ENCODE measurements around the gene RETREG1. TPM values are rescaled to one million over a fixed set of nuclear protein-coding genes. Genes with fewer than 3 reads are reported as not detected.

The RETREG1 gene
- total and polyA plus RNA-seq, 7 experiments from 2014 or later: 37.4 to 130 (median 48.6) TPM

DNA sequence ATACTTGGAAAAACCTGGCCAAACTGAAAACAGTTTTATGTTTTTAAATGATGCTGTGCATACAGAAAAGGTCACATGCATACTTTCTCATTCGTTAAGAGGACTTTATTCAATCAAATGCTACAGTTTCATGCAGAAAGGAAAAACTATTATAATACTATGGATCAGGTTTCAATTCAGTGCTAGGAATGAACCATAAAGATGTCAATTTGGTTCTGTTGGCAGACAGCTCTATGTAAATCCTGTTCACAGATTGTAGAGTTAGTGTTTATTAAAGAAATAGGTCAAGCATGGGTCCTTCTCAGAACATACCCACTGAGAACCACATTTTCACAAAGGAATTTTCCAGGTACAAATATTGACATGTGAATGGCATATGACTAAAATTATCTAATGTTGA, 57.1 kb downstream of the RETREG1 start:
- peaks cover 0 to 36% (median 19%) of the 10 kb centered on the region in 5 donors for H3K36me3 Mint-ChIP-seq
- Histone ChIP-seq H3K27ac (ENCODE audit: low read depth, low read length) (no peak overlapping the region), H3K9me3 (ENCODE audit: control insufficient read depth in 2 of 3, low read length in 3 of 3) (no peaks in the 10 kb centered on the region), H3K27me3 (ENCODE audit: control insufficient read depth in 2 of 2, insufficient read depth in 2 of 2, low read length in 2 of 2) (no peaks in the 10 kb centered on the region), H3K36me3 (ENCODE audit: control insufficient read depth in 2 of 3, insufficient read depth in 3 of 3, low read length in 3 of 3) (no peaks in the 10 kb centered on the region), H3K4me1 (ENCODE audit: control insufficient read depth in 2 of 2, insufficient read depth in 2 of 2, low read length in 2 of 2) (no peaks in the 10 kb centered on the region), H3K4me3 (ENCODE audit: low read length) (no peak overlapping the region)
- H3K27me3 Mint-ChIP-seq: no peaks in the 10 kb centered on the region
- peaks cover 8 to 64% (median 39%) of the 10 kb centered on the region in 7 donors for H3K4me1 Mint-ChIP-seq
- ChIA-PET CTCF (interaction anchor here (0.6 to 1.7 kb wide), 2 partner anchors 9 to 66 kb away, joined by 3 to 4 read pairs; no protein-coding TSS in a partner anchor), POLR2A (no interaction called here)
- no peak for DNase-seq
- no peak overlapping the region for H3K4me3 Mint-ChIP-seq
- intact Hi-C loops (cut with micrococcal nuclease): no loop called here
- H3K27ac Mint-ChIP-seq: peak overlapping the region in 1 of 9 donors; percentile 51
- no peak for ATAC-seq
- no peaks in the 10 kb centered on the region for H3K9me3 Mint-ChIP-seq

DNA sequence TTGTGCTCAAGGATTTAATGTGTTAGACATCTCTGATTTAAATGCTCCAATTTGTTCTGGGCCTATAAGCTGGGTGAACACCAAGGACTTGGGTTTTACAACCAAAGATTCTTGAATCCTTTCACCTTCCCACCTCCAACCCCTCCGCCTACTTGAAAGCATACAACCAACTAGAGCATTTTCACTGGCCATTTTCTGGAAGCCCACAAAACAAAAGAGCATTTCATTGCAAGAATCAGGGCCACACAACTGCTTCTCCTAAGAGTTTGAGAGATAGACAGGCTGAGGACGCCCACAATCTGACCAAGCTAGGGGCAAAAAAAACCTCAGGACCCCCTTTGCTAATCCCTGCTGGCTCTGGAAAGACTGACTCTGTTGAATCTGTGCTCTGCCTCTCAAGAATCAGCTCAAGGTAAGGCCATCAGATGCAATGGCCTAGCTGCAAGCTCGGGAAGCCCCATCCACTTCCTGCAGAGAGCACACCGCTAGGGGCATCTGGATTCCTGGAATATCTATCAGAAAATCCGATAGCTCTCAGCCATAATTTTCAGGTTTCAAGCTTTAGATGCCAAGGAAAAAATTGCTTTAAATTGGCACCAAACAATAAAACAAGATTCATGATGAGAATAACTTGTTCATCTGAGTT, 57.7 kb downstream of the RETREG1 start:
- H3K27ac Mint-ChIP-seq: peak overlapping the region in 4 of 9 donors; percentile 28 to 59 (median 42)
- no peaks in the 10 kb centered on the region for H3K9me3 Mint-ChIP-seq
- POLR2A ChIA-PET: no interaction called here
- Histone ChIP-seq H3K4me1 (ENCODE audit: control insufficient read depth in 2 of 2, insufficient read depth in 2 of 2, low read length in 2 of 2) (no peaks in the 10 kb centered on the region), H3K27me3 (ENCODE audit: control insufficient read depth in 2 of 2, insufficient read depth in 2 of 2, low read length in 2 of 2) (no peaks in the 10 kb centered on the region), H3K36me3 (ENCODE audit: control insufficient read depth in 2 of 3, insufficient read depth in 3 of 3, low read length in 3 of 3) (no peaks in the 10 kb centered on the region), H3K9me3 (ENCODE audit: control insufficient read depth in 2 of 3, low read length in 3 of 3) (no peaks in the 10 kb centered on the region), H3K27ac (ENCODE audit: low read depth, low read length) (no peak overlapping the region), H3K4me3 (ENCODE audit: low read length) (no peak overlapping the region)
- H3K4me1 Mint-ChIP-seq: peaks cover 8 to 64% (median 39%) of the 10 kb centered on the region in 7 donors
- H3K36me3 Mint-ChIP-seq: peaks cover 0 to 32% (median 17%) of the 10 kb centered on the region in 5 donors
- intact Hi-C loops (cut with micrococcal nuclease): no loop called here
- no peaks in the 10 kb centered on the region for H3K27me3 Mint-ChIP-seq
- DNase-seq: no peak
- no peak overlapping the region for H3K4me3 Mint-ChIP-seq
- CTCF ChIA-PET: interaction anchor here (0.6 to 1.7 kb wide), 2 partner anchors 9 to 67 kb away, joined by 3 to 4 read pairs; no protein-coding TSS in a partner anchor
- ATAC-seq: no peak

DNA sequence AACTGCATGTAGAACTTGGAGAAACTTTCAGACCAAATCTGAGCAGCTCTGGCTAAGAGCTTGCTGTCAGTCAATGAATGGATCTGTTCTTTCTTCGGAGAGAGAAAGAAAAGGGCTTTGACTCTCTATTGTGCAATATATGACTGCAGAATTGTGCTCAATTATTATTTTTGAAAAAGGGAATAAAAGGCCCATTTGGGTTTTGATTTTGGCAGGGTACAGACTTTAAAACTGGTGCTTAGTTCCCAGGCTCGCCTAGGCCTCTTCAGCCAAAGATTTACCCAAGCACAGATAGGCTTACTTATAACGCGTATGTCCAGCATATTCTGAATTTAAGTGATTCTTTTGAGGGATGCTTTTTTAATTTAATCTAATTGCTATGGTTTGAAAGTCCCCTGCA, 59.3 kb downstream of the RETREG1 start:
- DNase-seq (no peak), ATAC-seq (no peak)
- H3K36me3 Mint-ChIP-seq: peaks cover 0 to 25% (median 17%) of the 10 kb centered on the region in 5 donors
- peak overlapping the region in 4 of 9 donors; percentile 4 to 80 (median 33) for H3K27ac Mint-ChIP-seq
- no peaks in the 10 kb centered on the region for H3K9me3 Mint-ChIP-seq
- Histone ChIP-seq H3K27me3 (ENCODE audit: control insufficient read depth in 2 of 2, insufficient read depth in 2 of 2, low read length in 2 of 2) (no peaks in the 10 kb centered on the region), H3K9me3 (ENCODE audit: control insufficient read depth in 2 of 3, low read length in 3 of 3) (no peaks in the 10 kb centered on the region), H3K4me1 (ENCODE audit: control insufficient read depth in 2 of 2, insufficient read depth in 2 of 2, low read length in 2 of 2) (no peaks in the 10 kb centered on the region), H3K4me3 (ENCODE audit: low read length) (no peak overlapping the region), H3K27ac (ENCODE audit: low read depth, low read length) (no peak overlapping the region), H3K36me3 (ENCODE audit: control insufficient read depth in 2 of 3, insufficient read depth in 3 of 3, low read length in 3 of 3) (no peaks in the 10 kb centered on the region)
- ChIA-PET POLR2A (no interaction called here), CTCF (no interaction called here)
- no peaks in the 10 kb centered on the region for H3K27me3 Mint-ChIP-seq
- peak overlapping the region in 1 of 10 donors; percentile 14 for H3K4me3 Mint-ChIP-seq
- peaks cover 15 to 68% (median 44%) of the 10 kb centered on the region in 7 donors for H3K4me1 Mint-ChIP-seq
- intact Hi-C loops (cut with micrococcal nuclease): no loop called here

DNA sequence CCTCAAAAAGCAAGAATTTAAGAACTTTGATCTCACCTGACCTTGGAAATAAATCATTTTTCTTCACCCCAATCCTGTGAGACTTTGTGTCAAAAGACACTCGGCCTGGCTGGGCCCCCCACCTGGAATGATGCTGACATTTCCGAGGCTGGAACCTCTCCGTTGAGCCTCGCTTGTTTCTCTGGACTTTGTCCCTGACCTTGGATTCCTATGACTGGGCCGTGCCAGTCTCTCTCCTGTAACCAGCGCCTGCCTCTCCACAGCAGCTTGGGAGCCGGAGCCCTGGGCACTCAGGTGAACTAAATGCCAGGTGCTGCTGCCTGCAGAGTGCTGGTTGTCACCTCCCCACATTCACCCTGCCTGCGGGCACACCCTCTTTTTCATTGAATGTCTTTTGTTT, 62.7 kb downstream of the RETREG1 start:
- no peaks in the 10 kb centered on the region for H3K36me3 ChIP-seq (ENCODE audit: control insufficient read depth in 2 of 3, insufficient read depth in 3 of 3, low read length in 3 of 3)
- H3K27me3 Mint-ChIP-seq: no peaks in the 10 kb centered on the region
- ATAC-seq (no peak), DNase-seq (no peak)
- intact Hi-C loops (cut with micrococcal nuclease): loop anchor here (5.0 kb wide), 2 partner anchors 63 to 87 kb away; partner anchors contain the start of genes ZNF622 (in 2 of the 2) and RETREG1 (in 1 of the 2)
- H3K9me3 ChIP-seq (ENCODE audit: control insufficient read depth in 2 of 3, low read length in 3 of 3): no peaks in the 10 kb centered on the region
- ChIA-PET POLR2A (no interaction called here), CTCF (interaction anchor here (0.5 kb wide), 1 partner anchor 109 kb away, joined by 3 read pairs; no protein-coding TSS in a partner anchor)
- H3K4me3 ChIP-seq (ENCODE audit: low read length): no peak overlapping the region
- no peaks in the 10 kb centered on the region for H3K4me1 ChIP-seq (ENCODE audit: control insufficient read depth in 2 of 2, insufficient read depth in 2 of 2, low read length in 2 of 2)
- H3K9me3 Mint-ChIP-seq: no peaks in the 10 kb centered on the region
- no peak overlapping the region for H3K4me3 Mint-ChIP-seq
- peaks cover 6 to 40% (median 20%) of the 10 kb centered on the region in 5 donors for H3K36me3 Mint-ChIP-seq
- peaks cover 22 to 82% (median 67%) of the 10 kb centered on the region in 7 donors for H3K4me1 Mint-ChIP-seq
- H3K27me3 ChIP-seq (ENCODE audit: control insufficient read depth in 2 of 2, insufficient read depth in 2 of 2, low read length in 2 of 2): no peaks in the 10 kb centered on the region
- H3K27ac ChIP-seq (ENCODE audit: low read depth, low read length): no peak overlapping the region
- H3K27ac Mint-ChIP-seq: peak overlapping the region in 2 of 9 donors; percentile 25 to 36

DNA sequence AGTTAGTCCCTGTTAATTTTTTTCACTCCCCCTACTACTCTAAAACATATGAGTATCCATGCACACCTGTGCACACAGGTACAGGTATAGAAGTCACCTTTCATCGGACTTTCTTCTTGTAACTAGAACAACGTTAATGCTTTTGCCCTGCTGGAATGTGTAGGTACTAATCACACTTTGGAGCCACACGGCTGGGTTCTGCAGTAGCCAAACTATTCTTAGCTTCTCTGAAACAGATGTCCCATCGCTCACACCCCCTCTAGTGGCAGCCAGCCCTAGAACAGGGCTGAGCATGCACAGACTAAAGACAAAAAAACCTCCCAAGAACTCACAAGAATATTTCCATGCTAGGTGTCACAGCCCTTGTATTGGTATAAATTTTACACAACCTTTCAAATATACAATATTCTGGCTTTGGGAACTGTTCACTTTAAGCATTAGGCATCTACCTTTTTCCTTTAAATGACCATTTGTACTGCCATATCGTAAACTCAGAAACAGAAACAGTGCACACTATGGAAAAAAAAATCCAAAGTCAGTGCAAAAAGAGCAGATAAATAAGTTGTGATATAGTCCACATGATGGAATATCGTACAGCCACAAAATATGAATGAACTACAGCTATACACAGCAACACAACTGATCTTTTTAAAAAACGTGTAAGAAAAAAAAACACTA, 64.0 kb downstream of the RETREG1 start:
- H3K4me1 Mint-ChIP-seq: peaks cover 19 to 86% (median 71%) of the 10 kb centered on the region in 7 donors
- Histone ChIP-seq H3K27me3 (ENCODE audit: control insufficient read depth in 2 of 2, insufficient read depth in 2 of 2, low read length in 2 of 2) (no peaks in the 10 kb centered on the region), H3K9me3 (ENCODE audit: control insufficient read depth in 2 of 3, low read length in 3 of 3) (no peaks in the 10 kb centered on the region), H3K27ac (ENCODE audit: low read depth, low read length) (no peak overlapping the region), H3K4me1 (ENCODE audit: control insufficient read depth in 2 of 2, insufficient read depth in 2 of 2, low read length in 2 of 2) (no peaks in the 10 kb centered on the region), H3K4me3 (ENCODE audit: low read length) (no peak overlapping the region), H3K36me3 (ENCODE audit: control insufficient read depth in 2 of 3, insufficient read depth in 3 of 3, low read length in 3 of 3) (no peaks in the 10 kb centered on the region)
- ChIA-PET CTCF (interaction anchor here (0.7 to 1.3 kb wide), 2 partner anchors 9 to 114 kb away, joined by 3 to 4 read pairs; no protein-coding TSS in a partner anchor), POLR2A (interaction anchor here (0.6 to 1.0 kb wide), 2 partner anchors 26 to 64 kb away, joined by 3 read pairs; partner anchors contain the start of gene RETREG1)
- H3K27ac Mint-ChIP-seq: peak overlapping the region in 5 of 9 donors; percentile 7 to 33 (median 14)
- peaks cover 6 to 33% (median 14%) of the 10 kb centered on the region in 5 donors for H3K36me3 Mint-ChIP-seq
- no peaks in the 10 kb centered on the region for H3K9me3 Mint-ChIP-seq
- DNase-seq (peak in 7 of 9 donors; percentile 34 to 54 (median 44)), ATAC-seq (peak; percentile 80)
- H3K4me3 Mint-ChIP-seq: peak overlapping the region in 2 of 10 donors; percentile 4 to 7
- no peaks in the 10 kb centered on the region for H3K27me3 Mint-ChIP-seq
- intact Hi-C loops (cut with micrococcal nuclease): loop anchor here (1.0 to 5.0 kb wide), 4 partner anchors 64 to 113 kb away; partner anchors contain the start of genes RETREG1 (in 2 of the 2) and ZNF622 (in 2 of the 2)

DNA sequence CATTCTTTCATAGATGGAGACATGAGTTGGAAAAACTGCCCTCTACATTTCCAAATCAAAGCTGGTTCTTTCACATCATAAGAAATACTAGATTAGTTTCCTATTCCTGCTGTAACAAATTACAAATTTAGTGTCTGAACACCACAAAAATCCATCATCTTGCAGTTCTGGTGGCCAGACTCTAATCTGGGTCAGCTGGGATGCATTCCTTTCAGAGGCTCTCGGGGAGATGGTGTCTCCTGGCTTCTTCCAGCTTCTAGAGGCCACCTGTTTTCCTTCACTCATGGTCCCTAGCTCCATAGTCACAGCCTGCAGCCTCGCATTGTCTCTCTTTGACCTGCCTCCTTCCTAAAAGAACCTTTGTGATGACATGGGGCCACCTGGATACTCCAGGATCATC, 65.2 kb downstream of the RETREG1 start:
- no peak overlapping the region for H3K4me3 ChIP-seq (ENCODE audit: low read length)
- no peaks in the 10 kb centered on the region for H3K9me3 ChIP-seq (ENCODE audit: control insufficient read depth in 2 of 3, low read length in 3 of 3)
- H3K36me3 Mint-ChIP-seq: peaks cover 5 to 29% (median 14%) of the 10 kb centered on the region in 5 donors
- peak overlapping the region in 4 of 9 donors; percentile 17 to 52 (median 46) for H3K27ac Mint-ChIP-seq
- no peaks in the 10 kb centered on the region for H3K36me3 ChIP-seq (ENCODE audit: control insufficient read depth in 2 of 3, insufficient read depth in 3 of 3, low read length in 3 of 3)
- ATAC-seq: no peak
- no peaks in the 10 kb centered on the region for H3K27me3 Mint-ChIP-seq
- intact Hi-C loops (cut with micrococcal nuclease): loop anchor here (1.0 to 5.0 kb wide), 4 partner anchors 65 to 115 kb away; partner anchors contain the start of genes RETREG1 (in 2 of the 2) and ZNF622 (in 2 of the 2)
- H3K4me1 ChIP-seq (ENCODE audit: control insufficient read depth in 2 of 2, insufficient read depth in 2 of 2, low read length in 2 of 2): no peaks in the 10 kb centered on the region
- peaks cover 16 to 88% (median 74%) of the 10 kb centered on the region in 7 donors for H3K4me1 Mint-ChIP-seq
- peak overlapping the region in 4 of 10 donors; percentile 6 to 26 (median 17) for H3K4me3 Mint-ChIP-seq
- DNase-seq: no peak
- no peak overlapping the region for H3K27ac ChIP-seq (ENCODE audit: low read depth, low read length)
- no peaks in the 10 kb centered on the region for H3K9me3 Mint-ChIP-seq
- no peaks in the 10 kb centered on the region for H3K27me3 ChIP-seq (ENCODE audit: control insufficient read depth in 2 of 2, insufficient read depth in 2 of 2, low read length in 2 of 2)
- ChIA-PET CTCF (interaction anchor here (1.0 to 1.3 kb wide), 3 partner anchors 16 to 44 kb away, joined by 3 to 4 read pairs (median 3); no protein-coding TSS in a partner anchor), POLR2A (interaction anchor here (0.7 kb wide), 1 partner anchor 75 kb away, joined by 3 read pairs; no protein-coding TSS in a partner anchor)
